HG03521 (cell line): ENCODE data around the gene POC1A.
A peak's percentile ranks its signal among the peaks of the same experiment; 100 is the strongest.

Source experiments
- ATAC-seq: cut with Tn5 transposase; IDR thresholded peaks from one replicate; pipeline ENCODE4 v1.9.1; 2021; ENCODE audit warnings: mild to moderate bottlenecking, moderate library complexity; ENCODE audit not compliant: unreplicated experiment

POC1A gene

GRCh38 chr3:52070724-52071621 is 83.2 kb downstream of the POC1A start:
- ATAC-seq, result no peak

- no peak for ATAC-seq
These were observed 84.4 kb downstream of the POC1A start for GRCh38 chr3:52069855-52070254.

- ATAC-seq, result no peak
These were observed 85.1 kb downstream of the POC1A start for GRCh38 chr3:52069135-52069534.

- no peak for ATAC-seq
These were observed 85.5 kb downstream of the POC1A start for GRCh38 chr3:52068730-52069129.

GRCh38 chr3:52068055-52068571 is 86.1 kb downstream of the POC1A start:
- ATAC-seq, result no peak

GRCh38 chr3:52067526-52067925 is 86.7 kb downstream of the POC1A start:
- no peak for ATAC-seq

- ATAC-seq, result no peak
These were observed 87.2 kb downstream of the POC1A start for GRCh38 chr3:52067046-52067445.

- ATAC-seq, result no peak
These were observed 88.9 kb downstream of the POC1A start for GRCh38 chr3:52065264-52065756.

GRCh38 chr3:52064561-52064960 is 89.7 kb downstream of the POC1A start:
- ATAC-seq, result no peak

GRCh38 chr3:52063026-52063723 is 91.0 kb downstream of the POC1A start:
- no peak for ATAC-seq

GRCh38 chr3:52062505-52062904 is 91.7 kb downstream of the POC1A start:
- no peak for ATAC-seq

GRCh38 chr3:52061121-52061910 is 92.9 kb downstream of the POC1A start:
- no peak for ATAC-seq

GRCh38 chr3:52059781-52060180 is 94.4 kb downstream of the POC1A start:
- ATAC-seq, result no peak

GRCh38 chr3:52057812-52058495 is 96.3 kb downstream of the POC1A start:
- ATAC-seq, result no peak

GRCh38 chr3:52056968-52057811 is 97.0 kb downstream of the POC1A start:
- ATAC-seq, result peak; percentile 80

GRCh38 chr3:52056521-52056967 is 97.7 kb downstream of the POC1A start, which contains the start of gene DUSP7:
DUSP7 (minus strand) TSS chr3:52056571; CDS start chr3:52056366, 205 bp downstream.
- peak; percentile 23 for ATAC-seq

- peak; percentile 12 for ATAC-seq
These were observed 98.5 kb downstream of the POC1A start for GRCh38 chr3:52055537-52056351.
